ELF-1 (cell line): ENCODE measurements around the gene BASP1.
"Not testable (repeated sequence)": the region's sequence is repeated elsewhere in the genome, so short reads cannot be mapped to it uniquely, and the experiment has no call there.

ENCODE experiments used
- DNase-seq: peaks from one replicate; pipeline ENCODE4 v3.0.0-alpha.2; 2016; ENCODE audit warnings: low read depth, low spot score

Gene BASP1

DNA sequence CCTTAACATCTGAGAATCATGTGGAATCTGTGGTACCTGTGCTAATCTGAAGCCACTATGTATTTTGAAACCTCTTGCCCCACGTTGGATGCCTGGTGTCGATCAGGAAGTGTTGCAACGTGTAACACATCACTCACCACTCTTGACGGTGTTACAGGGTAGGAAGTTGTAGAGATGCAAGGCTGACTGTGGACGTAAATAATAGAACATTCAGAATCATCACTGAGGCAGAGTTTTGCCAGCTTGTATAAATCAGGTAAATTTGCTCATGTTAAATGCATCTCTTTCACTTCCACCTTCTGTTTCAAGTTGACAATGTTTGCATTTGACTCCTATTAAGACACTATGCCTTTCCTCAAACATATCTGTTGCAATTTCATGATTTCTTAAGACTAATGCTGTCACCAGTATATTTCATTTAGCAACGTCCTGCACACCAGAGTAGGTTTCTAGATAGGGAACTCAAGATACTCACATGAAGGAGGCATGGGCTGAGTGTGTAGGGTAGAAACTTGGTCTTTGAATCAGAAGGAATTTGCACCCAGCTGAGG lies 38.1 kb downstream of the BASP1 start:
- no peak for DNase-seq

- no peak for DNase-seq
Measured at GRCh38 chr5:17256171-17256570, 38.7 kb downstream of the BASP1 start.

DNA sequence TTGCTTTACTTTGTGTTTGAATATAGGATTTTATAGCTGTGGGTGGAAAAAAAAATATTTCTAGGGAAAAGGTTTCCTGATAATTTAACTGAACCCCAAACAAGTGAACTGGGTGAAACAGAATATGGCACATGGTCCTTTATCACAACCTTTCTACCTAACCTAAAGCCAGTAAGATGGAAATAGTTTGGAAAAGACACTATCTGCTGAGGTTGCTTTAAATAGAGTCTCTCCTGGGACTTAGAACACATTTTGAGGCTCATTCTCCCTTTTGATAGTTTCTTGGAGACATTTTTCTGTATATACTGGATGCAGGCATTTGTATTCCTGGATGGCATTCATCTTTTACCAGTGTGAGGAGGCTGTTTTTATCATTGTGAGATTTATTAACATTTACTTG lies 39.4 kb downstream of the BASP1 start:
- DNase-seq: no peak

DNA sequence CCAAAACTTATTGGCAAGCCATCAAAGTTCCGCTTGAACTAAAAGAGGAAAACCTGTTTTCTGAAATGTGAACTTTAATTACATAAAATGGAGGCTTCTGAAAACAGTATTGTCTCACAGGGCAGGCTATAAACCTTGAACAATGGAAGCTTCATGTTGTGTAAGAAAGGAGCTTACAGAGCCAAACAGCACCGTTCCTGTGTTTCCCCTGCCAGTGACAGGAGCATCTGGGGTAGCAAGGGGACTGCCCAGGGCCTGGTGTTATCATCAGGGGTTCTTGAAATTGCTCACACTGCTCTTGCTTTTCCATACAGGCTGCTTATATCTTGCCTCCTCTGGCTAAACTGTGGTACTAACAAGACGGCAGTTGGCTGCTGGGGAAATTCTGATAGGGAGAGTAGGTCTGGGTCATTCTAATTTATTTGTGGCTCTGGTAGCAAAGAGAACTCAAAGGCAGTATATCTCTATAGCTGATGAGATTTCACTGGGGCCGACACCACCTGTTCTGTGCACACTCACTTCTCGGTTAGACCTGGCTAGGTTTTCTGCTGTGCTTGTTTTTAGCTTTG lies 40.4 kb downstream of the BASP1 start:
- no peak for DNase-seq

GRCh38 chr5:17258431-17258830 lies 41.0 kb downstream of the BASP1 start:
- no peak for DNase-seq

- not testable (repeated sequence) for DNase-seq
Measured at GRCh38 chr5:17259012-17259411, 41.6 kb downstream of the BASP1 start.

DNA sequence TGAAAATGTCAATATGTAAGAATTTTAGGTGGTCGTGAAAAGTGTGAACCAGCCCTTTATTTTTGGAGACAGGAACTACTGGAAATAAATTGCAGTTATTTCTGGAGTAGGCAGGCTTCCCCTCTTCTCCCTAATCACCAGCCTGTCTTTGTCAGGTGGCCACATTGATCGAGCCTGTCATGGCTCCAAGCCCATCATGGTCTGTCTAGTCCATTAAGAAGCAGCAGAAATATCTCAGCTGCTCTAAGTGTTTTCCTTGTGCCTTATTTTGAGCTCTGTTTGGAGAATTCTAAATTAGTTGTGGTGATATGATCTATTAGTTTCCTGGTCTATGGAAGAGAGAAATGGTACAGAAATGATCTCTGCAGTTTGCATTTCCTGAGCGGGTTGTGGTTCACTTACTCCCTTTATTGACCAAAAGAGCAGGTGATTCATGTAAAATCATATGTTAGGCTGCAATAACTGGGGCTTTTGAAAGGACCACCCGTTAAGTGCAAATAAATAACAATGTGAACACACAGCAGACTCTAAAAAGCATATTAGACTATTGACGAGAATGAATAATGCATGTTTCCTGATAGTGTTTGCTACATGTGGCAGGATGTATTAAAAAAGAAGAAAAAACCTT lies 42.3 kb downstream of the BASP1 start:
- no peak for DNase-seq

GRCh38 chr5:17260549-17260948 lies 43.1 kb downstream of the BASP1 start:
- no peak for DNase-seq

DNA sequence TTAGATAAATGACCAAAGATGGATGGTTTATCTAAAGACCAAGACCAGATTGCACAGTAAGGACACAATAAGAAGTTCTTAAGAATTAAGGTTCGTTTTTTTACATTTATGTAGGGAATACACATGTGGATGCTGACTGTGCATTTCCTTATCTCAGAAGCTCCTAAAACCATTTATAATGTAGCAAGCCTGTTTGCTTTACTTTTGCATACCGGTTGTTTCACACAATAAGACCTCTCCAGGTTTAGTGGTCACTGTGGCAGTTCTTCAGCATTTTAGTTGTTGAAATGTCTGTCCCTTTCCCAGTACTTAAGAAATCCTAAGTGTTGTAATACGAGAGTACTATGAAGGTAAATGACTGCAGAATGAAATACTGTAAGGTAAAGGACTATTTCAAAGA lies 43.6 kb downstream of the BASP1 start:
- no peak for DNase-seq

- DNase-seq: no peak
Measured at GRCh38 chr5:17265041-17265440, 47.6 kb downstream of the BASP1 start.

DNA sequence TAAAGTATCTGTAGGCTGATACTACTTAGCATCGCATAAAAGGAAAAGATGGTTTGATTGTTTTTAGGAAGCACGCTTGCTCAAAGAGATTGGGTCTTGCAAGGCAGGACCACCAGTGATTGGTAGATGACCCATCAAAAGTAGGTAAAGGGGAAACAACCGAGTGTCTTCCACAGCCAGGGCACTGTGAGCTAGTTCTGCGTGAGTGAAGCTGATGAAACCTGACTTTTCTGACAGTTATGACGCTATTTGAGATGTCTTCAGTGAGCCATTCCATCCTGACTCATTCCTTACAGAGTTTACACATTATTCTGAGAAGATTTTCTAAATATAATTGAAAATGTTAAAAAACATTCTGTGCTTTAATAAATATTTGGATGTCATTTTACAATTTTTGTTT lies 49.7 kb downstream of the BASP1 start:
- no peak for DNase-seq

DNA sequence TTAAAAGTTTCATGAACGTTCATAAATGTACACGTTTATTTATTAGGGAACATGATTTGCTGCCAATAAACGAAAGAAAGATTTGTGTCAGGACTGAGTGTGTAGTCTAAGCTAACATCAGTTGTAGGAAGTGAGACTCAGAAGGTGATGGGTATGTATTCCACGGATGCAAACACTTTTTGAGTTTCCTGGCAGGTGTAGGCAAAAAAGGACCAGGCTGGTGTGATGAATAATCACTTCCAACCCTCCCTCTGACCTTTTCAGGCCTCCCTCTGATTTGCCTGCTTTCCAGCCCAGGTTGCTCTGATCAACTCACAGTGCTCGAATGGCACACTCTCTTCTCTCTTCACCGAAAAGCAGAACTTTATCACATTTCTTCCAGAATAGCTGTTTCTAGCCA lies 51.8 kb downstream of the BASP1 start:
- DNase-seq: no peak

GRCh38 chr5:17272111-17272510 lies 54.7 kb downstream of the BASP1 start:
- no peak for DNase-seq

DNA sequence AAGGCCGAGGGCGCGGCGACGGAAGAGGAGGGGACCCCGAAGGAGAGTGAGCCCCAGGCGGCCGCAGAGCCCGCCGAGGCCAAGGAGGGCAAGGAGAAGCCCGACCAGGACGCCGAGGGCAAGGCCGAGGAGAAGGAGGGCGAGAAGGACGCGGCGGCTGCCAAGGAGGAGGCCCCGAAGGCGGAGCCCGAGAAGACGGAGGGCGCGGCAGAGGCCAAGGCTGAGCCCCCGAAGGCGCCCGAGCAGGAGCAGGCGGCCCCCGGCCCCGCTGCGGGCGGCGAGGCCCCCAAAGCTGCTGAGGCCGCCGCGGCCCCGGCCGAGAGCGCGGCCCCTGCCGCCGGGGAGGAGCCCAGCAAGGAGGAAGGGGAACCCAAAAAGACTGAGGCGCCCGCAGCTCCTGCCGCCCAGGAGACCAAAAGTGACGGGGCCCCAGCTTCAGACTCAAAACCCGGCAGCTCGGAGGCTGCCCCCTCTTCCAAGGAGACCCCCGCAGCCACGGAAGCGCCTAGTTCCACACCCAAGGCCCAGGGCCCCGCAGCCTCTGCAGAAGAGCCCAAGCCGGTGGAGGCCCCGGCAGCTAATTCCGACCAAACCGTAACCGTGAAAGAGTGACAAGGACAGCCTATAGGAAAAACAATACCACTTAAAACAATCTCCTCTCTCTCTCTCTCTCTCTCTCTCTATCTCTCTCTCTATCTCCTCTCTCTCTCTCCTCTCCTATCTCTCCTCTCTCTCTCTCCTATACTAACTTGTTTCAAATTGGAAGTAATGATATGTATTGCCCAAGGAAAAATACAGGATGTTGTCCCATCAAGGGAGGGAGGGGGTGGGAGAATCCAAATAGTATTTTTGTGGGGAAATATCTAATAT lies 58.1 kb downstream of the BASP1 start:
- no peak for DNase-seq

GRCh38 chr5:17276445-17276844 lies 59.0 kb downstream of the BASP1 start:
- DNase-seq: no peak

GRCh38 chr5:17277907-17278306 lies 60.5 kb downstream of the BASP1 start:
- DNase-seq: no peak

DNA sequence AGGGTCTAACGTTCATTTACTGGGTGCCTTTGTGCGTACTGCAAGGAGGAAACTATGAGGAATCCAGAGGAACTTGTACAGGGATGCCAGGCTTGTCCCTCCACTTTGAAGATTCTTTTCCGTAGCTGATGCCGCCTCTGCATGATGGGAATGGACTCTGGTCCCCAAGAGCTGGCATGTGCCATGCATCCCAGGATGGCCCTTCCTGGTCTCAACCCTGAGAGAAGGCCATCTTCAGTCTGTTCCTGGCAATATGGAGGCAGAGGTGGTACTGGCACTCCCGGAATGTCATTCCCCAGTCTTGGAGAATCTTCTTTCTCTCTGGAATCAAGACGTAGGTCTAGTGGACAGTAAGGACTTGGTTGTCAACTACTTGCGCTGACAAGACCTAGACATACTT lies 61.5 kb downstream of the BASP1 start:
- no peak for DNase-seq

- no peak for DNase-seq
Measured at GRCh38 chr5:17279487-17279886, 62.1 kb downstream of the BASP1 start.

DNA sequence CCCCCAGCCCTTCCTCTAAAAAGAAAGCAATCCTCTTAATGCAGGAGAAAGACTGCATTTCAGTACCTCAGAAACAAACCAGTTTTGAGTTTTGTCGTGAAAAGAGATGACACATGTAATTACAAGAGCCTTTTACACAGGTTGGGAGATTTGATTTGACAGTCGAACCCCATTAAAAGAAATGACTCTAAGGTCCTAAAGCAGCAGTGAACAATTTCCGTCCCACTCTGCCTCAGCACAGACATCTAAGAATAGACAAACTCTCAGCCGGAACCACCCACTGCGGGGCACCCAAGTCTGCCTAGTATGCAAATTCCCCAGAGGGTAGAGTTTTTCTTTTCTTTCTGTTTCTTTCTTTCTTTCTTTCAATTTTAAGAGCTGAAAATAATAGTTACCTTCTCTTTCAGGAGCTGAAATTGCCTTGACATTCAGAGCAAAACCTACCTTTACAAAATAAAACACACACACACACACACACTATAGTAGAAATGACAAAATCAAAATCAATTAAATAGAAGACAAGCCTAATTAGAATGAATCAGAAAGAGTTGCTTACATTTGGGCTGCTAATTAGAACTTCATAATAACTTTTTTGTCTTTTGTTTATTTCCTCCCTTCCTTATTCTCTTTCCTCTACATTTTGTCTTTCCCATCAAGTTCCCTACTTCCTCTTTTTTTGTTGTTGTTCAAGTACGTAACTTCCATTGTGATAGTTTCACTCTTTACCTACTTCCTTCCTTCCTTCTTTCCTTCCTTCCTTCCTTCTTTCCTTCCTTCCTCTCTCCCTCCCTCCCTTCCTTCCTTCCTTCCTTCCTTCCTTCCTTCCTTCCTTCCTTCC lies 65.1 kb downstream of the BASP1 start:
- peak; percentile 10 for DNase-seq

- DNase-seq: no peak
Measured at GRCh38 chr5:17283121-17283415, 65.6 kb downstream of the BASP1 start.

GRCh38 chr5:17287501-17288155 lies 70.2 kb downstream of the BASP1 start:
- no peak for DNase-seq
